ENCODE measurements around the gene SND1.

SND1 gene

DNA sequence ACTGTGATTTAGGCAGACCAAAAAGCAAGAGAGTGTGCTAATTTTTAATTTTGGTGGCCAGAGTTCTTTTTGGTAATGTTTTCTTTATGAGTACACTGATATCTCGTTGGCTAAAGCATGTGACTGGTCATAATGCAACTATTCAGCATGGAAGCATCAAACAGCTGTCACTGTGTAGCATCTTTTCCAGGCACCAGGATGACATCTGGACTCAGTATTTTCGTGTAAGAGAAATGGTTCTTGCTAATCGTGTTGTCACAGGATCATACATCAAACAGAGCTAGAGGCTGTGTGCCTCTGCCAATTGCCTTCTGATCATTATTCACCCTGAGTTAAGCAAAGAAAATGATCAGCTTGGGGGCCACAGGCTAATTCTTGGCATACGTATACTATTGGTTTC, 118.9 kb downstream of the SND1 start:
- DNase-seq, result peak; percentile 66

DNA sequence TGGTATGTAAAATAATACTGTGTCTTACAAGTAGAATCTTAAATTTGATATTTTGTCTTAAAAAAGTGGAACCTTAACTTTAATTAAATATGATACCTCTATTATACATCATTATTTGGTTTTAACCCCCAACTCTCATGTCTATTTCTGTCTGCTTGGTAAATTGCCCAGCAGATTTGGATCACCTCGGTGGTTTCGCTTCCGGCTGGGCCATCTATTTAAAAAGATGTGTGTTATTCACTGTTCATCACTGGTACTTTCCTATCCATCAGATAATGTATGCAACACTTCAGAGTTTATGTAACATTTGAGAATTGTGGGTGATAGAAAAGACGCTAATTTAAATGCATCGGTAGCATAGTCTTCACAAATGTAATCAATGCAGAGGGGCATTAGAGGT, 119.7 kb downstream of the SND1 start:
- no peak for DNase-seq

DNA sequence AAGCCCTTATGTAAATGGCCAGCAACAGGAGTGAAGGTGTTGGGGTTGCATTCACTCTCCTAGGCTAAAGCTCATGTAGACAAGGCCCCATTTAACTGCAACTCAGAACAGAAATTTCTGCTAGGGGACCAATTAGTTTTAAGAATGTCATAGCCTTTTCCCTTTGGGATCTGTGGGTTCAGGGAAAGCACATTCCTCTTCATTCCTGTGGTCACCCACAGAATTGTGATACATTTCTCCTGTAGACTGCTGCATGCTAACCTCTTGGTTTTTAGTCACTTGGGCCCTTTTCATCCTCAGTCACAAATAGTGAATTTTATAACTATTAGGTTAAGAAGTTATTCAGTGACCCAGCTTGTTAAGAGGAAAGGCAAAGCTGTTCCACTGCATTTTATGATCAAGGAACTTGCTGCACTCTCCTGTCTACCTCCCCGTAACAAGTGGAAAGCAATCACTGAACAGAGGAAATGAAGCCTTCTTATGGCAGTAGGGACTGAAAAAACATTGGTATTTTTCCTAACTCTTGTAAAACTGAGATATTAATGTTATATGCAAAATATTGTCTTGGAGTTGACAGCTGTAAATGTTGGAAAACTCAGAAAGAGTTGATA, 124.9 kb downstream of the SND1 start:
- DNase-seq, result peak; percentile 95

DNA sequence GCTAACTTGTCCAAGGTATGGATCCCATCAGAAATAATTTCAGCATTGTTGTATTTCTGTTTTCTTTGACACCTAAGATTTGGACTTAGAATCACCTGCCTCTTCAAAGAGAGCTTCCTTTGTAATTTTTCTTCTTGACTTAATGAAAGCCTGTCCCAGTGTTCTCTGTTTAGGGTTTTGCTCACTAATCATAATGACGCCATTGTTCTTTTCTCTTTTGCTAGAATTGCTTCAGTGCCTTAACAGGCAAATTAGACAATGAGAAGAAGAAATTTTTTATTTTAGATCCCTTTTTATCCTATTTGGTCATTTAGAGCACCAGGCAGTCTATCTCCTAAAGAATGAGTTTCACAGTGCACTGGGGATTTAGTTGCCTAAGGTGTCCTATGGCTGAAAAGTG, 128.5 kb downstream of the SND1 start:
- DNase-seq, result no peak

DNA sequence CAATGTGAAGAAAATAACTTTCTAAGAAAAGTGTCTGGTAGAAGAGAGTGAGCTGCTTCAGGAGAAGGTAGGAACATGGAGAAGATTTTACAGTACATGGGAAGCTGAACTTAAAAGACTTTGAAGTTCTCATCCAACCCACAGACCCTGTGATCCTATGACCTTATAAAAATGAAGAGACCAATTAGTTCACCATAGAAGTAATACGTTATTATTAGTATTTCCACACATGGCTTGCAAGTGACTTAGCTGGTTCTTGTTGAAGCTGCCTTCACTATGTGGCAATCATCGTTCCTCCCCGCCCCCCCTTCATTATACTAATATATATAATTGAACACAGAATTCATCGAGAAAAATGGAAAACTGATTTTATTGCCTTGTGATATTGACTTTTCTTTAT, 129.1 kb downstream of the SND1 start:
- no peak for DNase-seq

DNA sequence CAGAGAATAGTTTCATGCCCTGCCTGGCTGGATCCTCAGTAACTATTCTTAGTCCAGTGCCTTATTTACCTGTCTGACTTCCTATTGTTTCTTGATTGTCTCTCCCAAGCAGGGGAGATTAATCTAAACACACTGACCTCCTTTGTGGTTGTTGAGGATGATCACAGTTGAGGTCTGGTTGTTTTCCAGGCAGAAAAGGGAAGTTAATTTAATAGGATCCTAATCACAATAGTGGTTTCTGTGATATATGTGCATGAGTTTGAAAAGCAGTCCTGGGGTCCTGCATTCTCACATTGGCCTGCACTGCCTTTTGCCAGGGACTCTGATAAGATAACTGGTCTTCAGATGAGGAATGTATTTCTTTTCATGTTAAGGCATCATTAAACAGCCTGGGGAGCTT, 130.1 kb downstream of the SND1 start:
- DNase-seq, result no peak

DNA sequence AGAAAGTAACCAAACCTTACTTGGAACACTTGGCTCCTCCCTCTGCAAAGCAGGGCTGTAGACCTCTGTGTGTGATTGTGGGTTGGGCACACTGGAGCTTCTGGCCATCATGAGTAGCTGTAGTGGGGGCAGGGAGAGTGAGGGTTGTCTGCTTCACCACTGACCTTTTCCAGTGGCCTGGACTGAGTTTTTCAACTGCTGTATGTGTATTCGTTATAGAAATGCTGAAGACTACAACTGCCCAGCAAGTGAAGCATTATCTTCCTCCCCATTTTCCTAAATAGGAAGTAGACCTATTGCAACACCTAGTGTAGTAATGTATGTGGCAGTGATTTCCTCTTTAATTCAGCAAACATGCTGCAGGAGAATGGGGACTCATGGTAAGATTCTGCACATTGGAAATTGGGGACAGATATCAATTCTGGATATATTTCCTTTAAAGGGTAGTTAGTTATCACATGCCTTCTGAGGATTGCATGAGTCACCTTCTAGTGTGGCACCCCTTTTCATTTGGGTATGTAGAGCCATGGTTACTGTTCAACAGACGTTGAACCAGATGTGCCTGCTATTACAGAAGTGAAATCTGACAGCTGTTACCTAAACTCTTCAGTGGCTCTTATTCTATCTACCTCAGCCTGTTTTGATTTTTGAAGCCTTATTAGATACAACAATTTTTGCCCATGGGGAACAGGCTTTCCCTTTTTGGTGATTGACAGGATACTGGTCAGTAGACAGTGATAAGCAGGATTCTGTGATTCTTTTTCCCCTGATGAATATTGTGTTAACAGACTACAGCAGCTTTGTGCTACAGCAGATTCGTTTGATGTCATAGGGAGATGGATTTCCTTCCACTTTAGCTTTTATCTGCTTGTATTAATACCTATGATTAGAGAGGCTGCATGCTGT, 130.9 kb downstream of the SND1 start:
- no peak for DNase-seq

DNA sequence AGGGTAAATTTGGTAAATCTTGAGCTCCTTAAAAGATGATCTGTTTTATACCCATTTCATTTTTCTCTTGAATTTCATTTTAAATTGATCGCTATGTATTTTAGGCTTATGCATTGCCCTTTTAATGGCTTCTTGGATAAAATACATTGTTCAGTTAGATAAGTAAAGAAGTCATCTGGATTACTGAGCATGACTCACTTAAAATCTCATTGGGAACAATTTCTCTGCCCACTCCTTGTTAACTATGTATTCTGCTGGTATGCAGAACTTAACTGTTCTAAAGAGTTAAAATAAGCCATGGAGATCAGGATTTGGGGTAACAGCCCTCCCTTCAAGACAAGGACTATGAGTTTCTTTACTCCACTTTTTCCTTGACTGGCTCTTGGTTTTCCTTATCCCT, 134.2 kb downstream of the SND1 start:
- DNase-seq, result peak; percentile 29

DNA sequence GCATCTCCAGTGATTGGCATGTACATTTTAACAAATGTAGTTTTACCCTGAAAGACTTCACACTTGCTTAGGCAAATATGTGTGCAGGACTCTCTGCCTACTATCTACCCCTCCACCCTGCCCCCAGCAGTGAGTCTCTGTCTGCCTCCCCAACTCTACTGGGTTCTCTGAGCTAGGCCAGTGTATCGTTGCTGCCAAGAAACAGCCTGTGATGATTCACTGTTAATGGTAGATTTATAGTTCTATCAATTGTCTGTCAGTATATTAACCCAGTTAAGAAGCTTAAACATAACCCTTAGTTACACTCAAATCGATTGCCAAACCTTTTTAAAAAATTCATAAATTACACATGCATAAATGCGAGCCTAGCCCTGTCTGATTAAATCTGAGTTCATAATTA, 137.0 kb downstream of the SND1 start:
- peak; percentile 48 for DNase-seq

DNA sequence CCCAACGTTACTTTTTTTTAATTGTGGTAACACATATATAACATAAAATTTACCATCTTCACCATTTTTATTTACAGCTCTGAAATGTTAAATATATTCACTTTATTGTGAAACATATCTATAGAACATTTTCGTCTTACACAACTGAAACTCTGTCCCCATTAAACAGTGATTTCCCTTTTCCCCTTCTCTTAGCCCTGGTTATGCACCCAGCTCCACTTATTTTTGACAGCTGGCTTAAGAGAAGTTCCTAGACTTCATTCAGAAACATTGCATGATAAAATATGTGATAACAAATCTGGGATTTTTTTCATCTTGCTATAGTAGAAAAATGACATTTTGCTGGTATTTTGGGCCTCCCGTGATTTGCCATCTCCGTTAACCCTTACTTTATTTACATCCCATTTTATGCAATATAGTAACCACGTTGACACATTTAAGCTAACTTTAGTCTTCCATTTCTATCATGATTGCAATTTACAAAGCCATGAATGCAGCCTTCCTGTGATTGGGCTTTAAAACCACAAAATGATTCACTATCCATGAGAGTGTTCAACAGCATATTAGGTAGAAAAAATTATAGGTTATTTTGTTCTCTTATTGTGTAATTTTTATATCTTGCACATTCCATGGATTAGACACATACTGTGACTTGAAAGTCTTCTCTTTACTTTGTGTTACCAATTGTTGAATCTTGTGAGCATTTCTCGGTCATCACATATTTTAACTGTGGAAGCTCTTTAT, 139.6 kb downstream of the SND1 start:
- DNase-seq, result peak; percentile 81

DNA sequence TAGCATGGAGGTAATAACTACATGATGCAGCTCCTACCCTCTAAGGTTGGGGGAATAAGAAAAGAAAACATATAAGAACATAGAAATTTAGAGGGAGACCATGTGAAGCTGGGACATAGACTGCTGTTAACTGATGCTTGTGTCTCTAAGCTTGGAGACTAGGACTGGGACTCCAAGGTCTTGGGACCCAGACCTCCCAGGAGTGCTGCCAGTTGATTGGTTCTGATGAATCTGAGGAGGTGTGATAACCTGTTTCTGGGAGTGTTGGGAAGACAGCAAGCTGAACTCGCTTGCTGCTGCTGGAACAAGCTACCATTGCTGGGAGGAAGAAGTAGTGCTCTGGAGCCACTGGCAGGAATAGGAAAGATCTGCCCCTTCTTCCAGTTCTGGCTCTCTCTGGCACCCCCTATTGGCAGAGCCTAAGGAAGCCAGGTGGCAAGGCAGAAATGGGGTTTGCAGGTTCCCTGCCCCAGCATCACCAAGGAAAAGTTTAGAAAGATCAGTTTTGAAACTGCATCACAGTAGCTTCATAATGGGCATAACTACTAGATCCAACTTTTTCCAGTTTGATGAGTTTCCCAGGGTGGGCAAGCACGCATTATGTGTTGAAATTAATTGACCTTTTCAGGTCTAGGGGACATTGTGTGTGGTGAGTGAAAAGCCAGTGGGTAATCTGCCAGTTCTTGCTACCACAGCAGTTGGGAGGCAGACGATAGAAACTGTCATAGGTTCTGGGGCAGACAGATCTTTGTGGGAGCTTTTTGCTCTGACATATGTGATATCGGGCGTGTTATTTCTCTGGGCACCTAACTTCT, 140.7 kb downstream of the SND1 start:
- DNase-seq, result no peak

DNA sequence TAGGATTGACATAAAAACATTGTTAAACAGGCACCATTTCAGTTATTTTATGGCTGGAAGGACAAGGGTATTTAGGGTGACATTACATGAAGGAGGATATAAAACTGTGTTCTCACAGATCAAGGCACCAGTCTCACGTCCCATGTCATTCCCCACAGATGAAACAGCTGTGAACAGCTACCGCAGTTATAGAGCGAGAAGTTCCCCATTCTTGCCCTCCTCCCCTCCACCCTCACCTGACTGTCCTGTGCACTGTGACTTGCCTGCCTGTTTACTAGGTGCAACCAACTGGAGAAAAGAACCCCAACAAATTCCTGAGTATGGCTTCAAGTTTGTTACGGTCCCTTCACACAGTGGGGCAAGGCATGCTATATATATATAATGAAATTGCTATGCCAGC, 141.6 kb downstream of the SND1 start:
- no peak for DNase-seq

DNA sequence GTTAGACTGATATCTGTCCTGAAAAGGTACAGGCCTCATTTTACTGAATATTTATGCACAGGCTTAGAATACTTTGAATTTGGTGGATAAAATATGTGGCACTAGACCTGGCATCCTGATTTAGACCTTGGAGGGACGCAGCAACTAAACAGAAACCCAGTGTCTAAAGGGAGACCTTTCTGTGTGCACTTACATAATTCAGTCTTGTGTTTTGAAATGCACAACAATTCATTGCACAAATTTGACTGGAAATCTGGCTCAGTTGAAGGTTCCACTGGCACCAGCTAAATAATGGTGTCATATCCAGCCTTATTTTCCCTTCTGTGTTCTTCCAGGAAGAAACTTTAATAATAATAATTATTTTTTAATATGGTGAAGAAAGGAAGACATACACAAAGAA, 142.1 kb downstream of the SND1 start:
- no peak for DNase-seq

DNA sequence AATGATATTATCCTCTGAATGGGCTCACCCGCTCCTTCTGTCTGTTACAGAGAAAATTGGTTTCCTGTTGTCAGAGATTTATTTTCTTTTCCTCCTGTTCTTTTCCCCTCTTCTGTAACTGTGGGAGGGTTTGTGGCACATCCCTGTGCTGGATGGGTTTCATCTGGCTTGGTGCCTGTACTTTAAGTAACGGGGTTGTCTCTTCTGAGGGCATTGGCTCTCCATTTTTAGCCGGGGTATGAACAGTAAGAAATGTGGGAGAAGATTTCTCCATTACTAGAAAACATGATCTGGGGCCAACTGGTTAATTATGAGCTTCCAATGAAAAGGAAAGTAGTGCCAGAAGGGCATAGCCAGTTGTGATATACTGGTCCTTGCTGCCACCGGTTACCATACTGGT, 142.6 kb downstream of the SND1 start:
- DNase-seq, result no peak

DNA sequence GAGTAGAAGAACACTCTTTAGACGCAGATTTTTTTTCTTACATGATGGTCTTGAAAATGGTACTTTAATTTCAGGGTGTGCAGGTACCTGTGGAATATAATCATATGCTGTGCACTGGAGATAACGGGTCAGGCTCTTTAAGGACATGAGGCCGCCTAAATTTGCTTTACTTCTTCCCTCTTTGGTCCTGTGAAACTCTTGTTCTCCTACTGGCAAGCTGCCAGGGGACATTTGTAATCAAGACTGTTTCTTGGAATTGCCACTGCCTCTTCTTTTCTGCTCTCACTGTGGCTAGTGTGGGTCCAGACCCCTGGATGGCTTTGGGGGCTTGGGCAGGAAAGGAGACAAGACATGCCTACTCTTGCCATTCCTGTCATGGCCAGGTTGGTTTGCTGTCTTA, 146.0 kb downstream of the SND1 start:
- peak; percentile 20 for DNase-seq

DNA sequence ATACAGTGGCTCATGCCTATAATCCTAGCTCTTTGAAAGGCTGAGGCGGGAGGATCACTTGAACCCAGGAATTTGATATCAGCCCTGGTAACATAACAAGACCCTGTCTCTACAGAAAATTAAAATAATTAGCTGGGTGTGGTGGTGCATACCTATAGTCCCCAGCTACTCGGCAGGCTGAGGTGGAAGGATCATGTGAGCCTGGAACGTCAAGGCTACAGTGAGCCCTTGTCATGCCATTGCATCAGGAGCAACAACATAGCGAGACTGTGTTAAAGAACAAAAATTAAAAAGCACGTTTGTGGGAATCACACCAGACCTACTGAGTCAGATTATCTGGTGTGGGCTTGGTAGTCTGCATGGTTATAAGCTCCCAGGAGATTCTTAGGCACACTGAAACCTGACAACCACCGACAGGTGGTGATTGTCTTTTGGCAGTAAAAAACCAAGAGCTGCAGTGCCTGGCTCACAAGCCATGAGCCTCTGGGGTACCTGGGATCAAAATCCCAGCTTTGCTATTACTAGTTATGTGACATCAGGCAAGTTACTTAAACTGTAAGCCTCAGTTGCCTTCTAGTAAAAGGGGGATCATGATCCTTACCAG, 146.9 kb downstream of the SND1 start:
- DNase-seq, result no peak

DNA sequence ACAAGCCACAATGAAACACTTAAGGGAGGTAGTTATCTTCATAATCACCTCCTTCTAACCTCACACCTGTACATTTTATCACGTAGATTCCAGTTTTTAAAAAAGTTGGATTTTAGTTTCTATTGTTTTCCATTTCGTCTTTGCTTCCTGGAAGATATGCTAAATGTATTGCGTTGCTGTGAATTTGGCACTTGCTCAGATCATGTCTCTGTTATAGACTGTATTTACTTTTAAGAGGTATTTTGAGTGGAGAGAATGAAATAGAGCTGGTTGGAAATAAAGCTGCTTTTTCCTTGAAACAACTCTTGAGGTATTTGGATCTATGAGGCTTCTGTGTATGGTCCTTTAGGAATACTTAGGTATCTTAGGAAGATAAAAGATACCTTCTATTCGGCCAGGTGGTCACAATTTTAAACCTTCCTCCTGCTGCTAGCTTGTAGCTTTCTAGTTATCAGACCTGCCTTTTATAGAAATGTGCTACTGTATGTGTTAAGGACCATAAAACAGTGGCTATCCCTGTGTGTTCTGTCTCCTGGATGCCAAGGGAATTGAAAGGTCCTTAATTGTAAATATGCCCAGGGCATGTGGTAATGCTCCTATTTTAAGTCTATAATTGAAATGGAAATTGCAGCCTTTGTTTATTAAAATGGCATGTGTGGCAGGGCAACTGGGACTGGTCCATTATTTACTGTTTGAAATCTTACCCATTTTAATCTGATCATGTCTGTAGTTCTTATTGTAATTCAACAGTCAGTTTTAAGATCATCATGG, 147.7 kb downstream of the SND1 start:
- no peak for DNase-seq

DNA sequence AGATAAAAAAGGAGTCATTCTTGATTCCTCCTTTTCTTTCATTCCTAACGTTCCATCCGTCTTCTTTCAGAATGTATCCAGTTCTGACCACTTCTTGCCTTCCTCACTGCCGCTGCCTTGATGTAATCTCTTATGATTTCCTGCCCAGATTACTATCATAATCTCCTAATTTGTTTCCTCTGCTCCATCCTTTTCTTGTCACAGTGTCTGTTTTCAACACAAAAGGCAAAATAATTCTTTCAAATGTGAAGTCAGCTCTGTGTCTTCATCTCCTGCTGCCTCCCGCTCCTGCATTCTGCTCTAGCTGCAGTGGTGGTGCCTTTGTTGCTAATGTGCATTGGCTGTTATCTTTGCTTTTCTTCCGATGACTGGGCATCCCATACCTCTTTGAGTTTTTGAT, 150.9 kb downstream of the SND1 start:
- DNase-seq, result no peak

DNA sequence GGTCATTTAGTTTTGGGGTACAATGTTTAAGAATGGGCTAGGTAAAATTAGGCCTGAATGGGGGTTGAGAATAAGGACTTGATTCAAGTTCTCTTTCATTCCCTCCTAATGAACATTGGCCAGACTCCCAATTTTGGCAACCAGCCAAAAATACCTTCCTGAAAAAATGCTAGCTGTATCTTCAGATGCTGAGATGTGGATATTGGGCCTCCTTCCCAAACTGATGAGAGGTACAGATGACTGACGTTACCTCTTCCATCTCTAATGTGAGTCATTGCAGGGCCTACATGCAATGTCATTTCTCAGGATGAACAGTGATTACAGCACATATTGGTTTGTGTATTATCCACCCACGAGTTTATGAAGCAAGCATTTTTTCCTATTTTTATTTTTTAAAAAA, 151.6 kb downstream of the SND1 start:
- DNase-seq, result peak; percentile 52

DNA sequence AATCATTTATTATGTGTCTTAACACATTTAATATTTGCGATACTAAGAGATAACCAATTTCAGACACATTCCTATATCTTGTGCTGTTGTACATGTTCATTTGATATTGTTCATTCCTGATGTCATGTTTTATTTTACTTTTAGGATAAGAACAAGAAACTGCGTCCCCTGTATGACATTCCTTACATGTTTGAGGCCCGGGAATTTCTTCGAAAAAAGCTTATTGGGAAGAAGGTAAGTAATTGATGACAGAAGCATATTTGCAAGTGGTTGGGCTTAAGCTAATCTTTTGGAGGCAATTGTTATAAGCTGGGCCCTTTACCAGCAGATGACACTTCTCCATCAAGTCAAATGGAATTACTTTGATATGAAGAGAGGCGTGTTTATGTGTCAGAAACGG, 155.3 kb downstream of the SND1 start:
- DNase-seq, result peak; percentile 51

DNA sequence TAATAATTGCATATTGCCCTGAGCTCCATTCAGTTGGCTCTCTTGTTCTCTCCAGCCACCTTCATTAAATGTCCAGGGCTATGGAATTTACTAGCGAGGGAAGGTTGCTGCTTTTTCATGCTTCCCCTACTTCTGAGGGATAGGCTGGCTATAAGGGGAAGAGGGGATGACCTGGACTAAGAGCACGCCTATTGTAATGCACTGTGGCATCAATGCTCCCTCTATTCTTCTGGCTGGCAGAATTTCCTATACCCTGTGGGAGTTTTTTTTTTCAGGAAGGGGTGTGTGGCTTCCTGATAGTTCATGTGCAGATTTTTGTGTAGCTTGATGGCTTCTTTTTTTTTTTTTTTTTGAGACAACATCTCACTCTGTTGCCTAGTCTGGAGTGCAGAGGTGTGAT, 155.8 kb downstream of the SND1 start:
- DNase-seq, result no peak

DNA sequence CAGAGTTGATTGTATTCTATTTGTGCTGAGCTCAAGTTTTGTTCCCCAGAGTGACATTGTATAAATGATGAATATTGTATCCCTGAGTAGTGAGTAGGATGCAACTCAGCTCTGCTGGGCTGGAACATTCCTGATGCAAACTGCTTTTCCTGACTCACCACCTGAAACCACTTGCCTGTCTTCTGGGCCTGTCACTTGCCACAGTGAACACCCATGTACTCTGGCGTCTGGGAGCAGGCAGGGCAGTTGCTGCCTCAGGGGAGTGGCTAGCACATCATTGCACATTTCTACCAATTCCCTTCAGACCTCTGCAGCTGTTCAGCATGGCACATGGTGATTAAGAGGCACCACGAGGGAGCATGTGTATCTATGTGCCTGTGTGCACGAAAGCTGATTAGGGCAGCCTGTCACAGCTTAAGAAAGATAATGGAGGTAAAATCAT, 157.3 kb downstream of the SND1 start:
- DNase-seq, result peak; percentile 58
